Caco-2 (cell line): ENCODE measurements around the gene SIRPG. TPM values are rescaled to one million over a fixed set of nuclear protein-coding genes. Genes with fewer than 3 reads are reported as not detected.

Experiments
- BruUV-seq: library from RNA; stranded (reverse); fragments of 400-500 nt; replicated peaks from 2 replicates; lab custom pipeline; 2021; lab: Mats Ljungman, UMichigan
- CTCF ChIA-PET: fragments of 300-600 bp; sonication (Branson Sonifier 250); formaldehyde crosslinking; loops from one replicate; lab custom pipeline; 2022; ENCODE audit warnings: antibody characterized with exemption; lab: Charles Lee
- POLR2A ChIA-PET: fragments of 300-600 bp; sonication (Branson Sonifier 250); formaldehyde crosslinking; loops from one replicate; lab custom pipeline; 2022; ENCODE audit warnings: antibody characterized with exemption; lab: Charles Lee
- DNase-seq, 2 experiments: peaks; one replicate each; pipeline versions ENCODE4 v3.0.0 to v3.0.0-alpha.2; 2020 to 2022
- H3K27me3 ChIP-seq: replicated peaks from 2 replicates; pipeline ENCODE4 v1.6.0; 2011; ENCODE audit warnings: low read length; ENCODE audit not compliant: control insufficient read depth, insufficient read depth
- H3K36me3 ChIP-seq: 2 replicates; pipeline ENCODE4 v1.5.1; 2011; ENCODE audit warnings: low read length; ENCODE audit not compliant: control insufficient read depth, insufficient read depth
- H3K4me1 ChIP-seq: fragments of 250-450 bp; sonication (Bioruptor Pico); 2 replicates; pipeline ENCODE4 v1.5.1; 2020; ENCODE audit warnings: mild to moderate bottlenecking
- H3K4me3 ChIP-seq: 2 replicates; pipeline ENCODE4 v1.5.1; 2011; ENCODE audit warnings: low read depth, mild to moderate bottlenecking, control low read depth, low read length
- H3K9me3 ChIP-seq: fragments of 250-450 bp; sonication (Bioruptor Pico); 2 replicates; pipeline ENCODE4 v1.5.1; 2020; ENCODE audit warnings: mild to moderate bottlenecking, moderate library complexity
- H3K27ac Mint-ChIP-seq: one replicate; pipeline ENCODE4 v1.8.0; 2022; ENCODE audit warnings: mixed read lengths; ENCODE audit not compliant: unreplicated experiment
- H3K27me3 Mint-ChIP-seq: one replicate; pipeline ENCODE4 v1.8.0; 2022; ENCODE audit warnings: mixed read lengths; ENCODE audit not compliant: insufficient read depth, unreplicated experiment
- H3K36me3 Mint-ChIP-seq: one replicate; pipeline ENCODE4 v1.8.0; 2022; ENCODE audit warnings: mild to moderate bottlenecking, mixed read lengths; ENCODE audit not compliant: insufficient read depth, unreplicated experiment
- H3K4me1 Mint-ChIP-seq: one replicate; pipeline ENCODE4 v1.8.0; 2022; ENCODE audit warnings: low read depth, mixed read lengths; ENCODE audit not compliant: unreplicated experiment
- H3K4me3 Mint-ChIP-seq: one replicate; pipeline ENCODE4 v1.8.0; 2022; ENCODE audit warnings: mild to moderate bottlenecking, moderate library complexity, mixed read lengths; ENCODE audit not compliant: unreplicated experiment
- H3K9me3 Mint-ChIP-seq: one replicate; pipeline ENCODE4 v1.8.0; 2022; ENCODE audit warnings: mixed read lengths; ENCODE audit not compliant: unreplicated experiment
- intact Hi-C: fragments of 100-400 bp; cut with micrococcal nuclease; formaldehyde crosslinking; loops from one replicate; pipeline ENCODE4 v1.10.0; 2022; ENCODE audit not compliant: unreplicated experiment
- total RNA-seq: library from RNA; stranded (reverse); gene quantifications from 2 replicates; pipeline ENCODE4 v1.2.3, GENCODE V29; 2022
- TF ChIP-seq, protein P1 (sequence below), 2 experiments: fragments of 200-600 bp in 1 of 2; IDR thresholded peaks; 1 replicate in 1 of 2; 2 replicates in 1 of 2; pipeline versions ENCODE4 v1.5.1 to v1.8.0; 2011 to 2022; ENCODE audit warnings: antibody characterized with exemption in 1 of 2, control low read depth in 1 of 2, inconsistent platforms in 1 of 2, low read depth in 1 of 2, low read length in 1 of 2, mild to moderate bottlenecking in 1 of 2, moderate library complexity in 1 of 2; ENCODE audit not compliant: insufficient read depth in 1 of 2, severe bottlenecking in 1 of 2, unreplicated experiment in 1 of 2

Gene SIRPG
- total RNA-seq, 1 experiment from 2014 or later, result not detected

- intact Hi-C loops, result no loop called here
- Mint-ChIP-seq H3K27ac (no peak overlapping the region), H3K4me3 (no peak overlapping the region), H3K4me1 (peaks cover 16% of the 10 kb centered on the region), H3K36me3 (no peaks in the 10 kb centered on the region), H3K9me3 (no peaks in the 10 kb centered on the region), H3K27me3 (peaks cover 7% of the 10 kb centered on the region)
- Histone ChIP-seq H3K9me3 (peaks cover 3% of the 10 kb centered on the region; the same call in 1 of the 2 replicates), H3K4me1 (peaks cover 11% of the 10 kb centered on the region), H3K36me3 (no peaks in the 10 kb centered on the region), H3K27me3 (no peaks in the 10 kb centered on the region), H3K4me3 (no peak overlapping the region)
- BruUV-seq, result no TSS peak
- CTCF ChIA-PET, result no interaction called here
- TF ChIP-seq, protein P1, sequence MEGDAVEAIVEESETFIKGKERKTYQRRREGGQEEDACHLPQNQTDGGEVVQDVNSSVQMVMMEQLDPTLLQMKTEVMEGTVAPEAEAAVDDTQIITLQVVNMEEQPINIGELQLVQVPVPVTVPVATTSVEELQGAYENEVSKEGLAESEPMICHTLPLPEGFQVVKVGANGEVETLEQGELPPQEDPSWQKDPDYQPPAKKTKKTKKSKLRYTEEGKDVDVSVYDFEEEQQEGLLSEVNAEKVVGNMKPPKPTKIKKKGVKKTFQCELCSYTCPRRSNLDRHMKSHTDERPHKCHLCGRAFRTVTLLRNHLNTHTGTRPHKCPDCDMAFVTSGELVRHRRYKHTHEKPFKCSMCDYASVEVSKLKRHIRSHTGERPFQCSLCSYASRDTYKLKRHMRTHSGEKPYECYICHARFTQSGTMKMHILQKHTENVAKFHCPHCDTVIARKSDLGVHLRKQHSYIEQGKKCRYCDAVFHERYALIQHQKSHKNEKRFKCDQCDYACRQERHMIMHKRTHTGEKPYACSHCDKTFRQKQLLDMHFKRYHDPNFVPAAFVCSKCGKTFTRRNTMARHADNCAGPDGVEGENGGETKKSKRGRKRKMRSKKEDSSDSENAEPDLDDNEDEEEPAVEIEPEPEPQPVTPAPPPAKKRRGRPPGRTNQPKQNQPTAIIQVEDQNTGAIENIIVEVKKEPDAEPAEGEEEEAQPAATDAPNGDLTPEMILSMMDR (IDR thresholded peaks at IDR 0.05; ENCODE audit: insufficient read depth in 1 of 2, low read depth in 1 of 2, low read length in 1 of 2, severe bottlenecking in 1 of 2, unreplicated experiment in 1 of 2), result no peak
- DNase-seq, result no peak
- POLR2A ChIA-PET, result no interaction called here
Measured at GRCh38 chr20:1631309-1632151, 26.0 kb downstream of the SIRPG start.

- H3K9me3 Mint-ChIP-seq, result no peaks in the 10 kb centered on the region
- no peaks in the 10 kb centered on the region for H3K36me3 Mint-ChIP-seq
- Histone ChIP-seq H3K9me3 (peaks cover 3% of the 10 kb centered on the region; the same call in 1 of the 2 replicates), H3K27me3 (no peaks in the 10 kb centered on the region), H3K4me1 (peaks cover 11% of the 10 kb centered on the region), H3K36me3 (no peaks in the 10 kb centered on the region), H3K4me3 (no peak overlapping the region)
- no TSS peak for BruUV-seq
- no peak for DNase-seq
- ChIA-PET CTCF (no interaction called here), POLR2A (no interaction called here)
- peaks cover 11% of the 10 kb centered on the region for H3K27me3 Mint-ChIP-seq
- intact Hi-C loops, result no loop called here
- H3K4me3 Mint-ChIP-seq, result no peak overlapping the region
- H3K4me1 Mint-ChIP-seq, result peaks cover 16% of the 10 kb centered on the region
- TF ChIP-seq, protein P1 (IDR thresholded peaks at IDR 0.05; ENCODE audit: insufficient read depth in 1 of 2, low read depth in 1 of 2, low read length in 1 of 2, severe bottlenecking in 1 of 2, unreplicated experiment in 1 of 2), result no peak
- H3K27ac Mint-ChIP-seq, result no peak overlapping the region
Measured at GRCh38 chr20:1630186-1630585, 27.4 kb downstream of the SIRPG start.

DNA sequence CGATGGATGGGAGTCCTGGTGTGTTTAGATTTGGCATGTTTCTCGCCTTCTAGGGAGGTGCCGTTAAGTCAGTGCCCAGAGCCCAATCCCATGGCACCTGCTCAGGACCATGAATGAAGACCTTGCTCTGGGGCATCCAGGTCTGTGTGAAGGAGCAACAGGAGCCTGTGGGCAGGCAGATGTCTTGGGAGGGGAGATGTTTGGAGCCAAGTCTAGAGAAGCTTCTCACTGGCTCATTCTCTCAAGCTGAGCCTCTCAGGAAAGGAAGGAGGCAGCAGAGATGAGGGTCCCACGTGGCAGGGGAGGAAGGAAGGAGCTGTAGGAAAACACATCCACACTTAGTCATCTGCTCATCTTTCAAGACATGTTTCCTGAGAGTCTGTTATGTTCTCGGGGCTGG, 28.3 kb downstream of the SIRPG start:
- H3K27me3 ChIP-seq, result no peaks in the 10 kb centered on the region
- ChIA-PET CTCF (no interaction called here), POLR2A (no interaction called here)

More for the DNA sequence above, 28.3 kb downstream of the SIRPG start:
- peaks cover 11% of the 10 kb centered on the region for H3K4me1 ChIP-seq
- no peak overlapping the region for H3K27ac Mint-ChIP-seq
- H3K27me3 Mint-ChIP-seq, result peaks cover 11% of the 10 kb centered on the region
- TF ChIP-seq, protein P1 (IDR thresholded peaks at IDR 0.05; ENCODE audit: insufficient read depth in 1 of 2, low read depth in 1 of 2, low read length in 1 of 2, severe bottlenecking in 1 of 2, unreplicated experiment in 1 of 2), result no peak
- H3K36me3 ChIP-seq, result no peaks in the 10 kb centered on the region
- peaks cover 3% of the 10 kb centered on the region; the same call in 1 of the 2 replicates for H3K9me3 ChIP-seq
- H3K9me3 Mint-ChIP-seq, result no peaks in the 10 kb centered on the region
- H3K4me3 Mint-ChIP-seq, result no peak overlapping the region
- intact Hi-C loops, result no loop called here
- no peak overlapping the region for H3K4me3 ChIP-seq
- no peaks in the 10 kb centered on the region for H3K36me3 Mint-ChIP-seq
- no TSS peak for BruUV-seq
- no peak for DNase-seq
- peaks cover 16% of the 10 kb centered on the region for H3K4me1 Mint-ChIP-seq
